ENCODE measurements around the gene MSX2.

MSX2 gene

DNA sequence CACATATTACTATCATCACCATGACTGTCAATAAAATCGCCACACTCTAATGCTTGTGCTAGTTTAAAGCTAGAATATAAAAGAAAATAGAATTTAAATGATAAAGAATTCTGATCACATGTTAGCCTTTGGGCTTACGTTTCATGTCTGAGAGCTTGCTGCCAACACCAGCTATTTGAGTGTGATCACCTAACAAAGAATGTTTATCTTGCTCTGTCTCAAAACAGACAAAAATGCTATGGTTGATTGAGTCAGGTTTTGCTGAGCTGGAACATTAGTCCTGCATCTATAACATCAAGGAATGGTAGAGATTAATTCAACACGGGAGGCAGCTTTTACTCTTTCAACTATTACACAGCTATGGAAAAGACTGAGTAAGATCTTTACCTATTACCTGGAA is 50.7 kb downstream of the MSX2 start:
- no peak for DNase-seq

DNA sequence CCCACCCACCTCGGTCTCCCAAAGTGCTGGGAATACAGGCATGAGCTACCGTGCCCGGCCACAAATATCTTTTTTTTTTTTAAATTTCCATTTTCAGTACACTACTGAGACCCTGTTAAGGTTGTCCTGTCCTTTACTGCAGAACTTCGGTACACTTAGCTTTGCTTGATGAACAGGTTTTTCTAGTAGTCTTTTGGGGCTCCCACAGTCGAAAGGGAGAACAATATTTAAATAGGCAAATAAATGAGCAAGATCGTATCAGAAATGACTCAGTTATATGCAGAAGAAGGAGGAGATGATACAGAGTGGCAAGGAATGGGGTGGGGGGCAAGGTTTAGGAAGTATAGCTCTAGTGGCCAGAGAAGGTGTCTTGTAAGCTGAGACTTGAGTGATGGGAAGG is 52.7 kb downstream of the MSX2 start:
- no peak for DNase-seq

- no peak for DNase-seq
Measured at GRCh38 chr5:174777583-174777982, 53.2 kb downstream of the MSX2 start.

Data from C1 segment of cervical spinal cord (tissue), 14 donors.